ENCODE measurements around the gene ARF1. TPM values are rescaled to one million over a fixed set of nuclear protein-coding genes. Genes with fewer than 3 reads are reported as not detected.

Gene ARF1
- total and polyA plus RNA-seq, 10 of the 15 experiments (the other 5 are each of a cell fraction or from before 2014, with no cell fraction given) = 48.4 to 508 (median 283) TPM

DNA sequence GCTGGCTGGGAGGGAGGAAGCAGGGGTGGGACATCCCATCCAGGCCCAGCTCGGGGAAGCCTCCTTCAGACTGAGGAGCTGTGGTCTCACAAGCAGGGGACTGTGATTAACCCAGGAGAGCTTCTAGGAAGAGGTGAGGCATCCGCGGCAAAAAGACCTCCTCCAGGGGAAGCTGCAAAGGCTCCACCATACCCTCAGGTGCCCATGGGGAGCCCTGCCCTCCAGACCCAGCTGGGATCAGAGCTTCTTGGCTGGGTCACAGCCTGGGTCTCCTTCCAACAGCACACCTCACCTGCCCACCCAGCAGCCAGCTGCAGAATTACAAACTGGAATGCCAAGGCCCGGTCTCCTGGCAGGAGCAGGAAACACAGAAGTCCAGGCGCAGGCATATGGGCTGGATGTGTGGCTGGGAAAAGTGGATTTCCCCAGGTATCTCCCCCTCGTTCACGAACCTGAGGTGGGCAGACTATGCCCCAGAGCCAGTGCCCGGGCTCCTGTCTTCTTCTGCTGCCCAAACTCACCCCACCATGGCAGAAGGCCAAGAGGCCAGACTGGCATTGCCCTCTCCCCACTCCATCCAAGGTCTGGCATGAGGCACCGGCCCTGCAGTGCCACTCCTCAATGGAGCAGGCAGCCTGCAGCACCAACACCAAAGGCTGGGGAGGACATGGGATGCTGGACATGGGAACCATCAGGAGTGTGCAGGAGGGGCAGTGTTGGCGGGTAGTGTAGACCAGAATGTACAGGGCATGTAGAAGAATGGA lies 15.4 kb upstream of the ARF1 start:
- no TSS peak for BruUV-seq (replicated peaks)
- SMC1A ChIA-PET (ENCODE audit: uncharacterized antibody, unreplicated experiment) = no interaction called here
- no peak overlapping the region for H3K4me2 ChIP-seq (ENCODE audit: control insufficient read depth, insufficient read depth)
- intact Hi-C loops (cut with micrococcal nuclease; ENCODE audit: unreplicated experiment) = no loop called here
- POLR2A ChIA-PET = no interaction called here
- H3K27ac ChIP-seq (ENCODE audit: control insufficient read depth, insufficient read depth) = no peak overlapping the region
- H4K20me1 ChIP-seq (ENCODE audit: control insufficient read depth, insufficient read depth) = no peaks in the 10 kb centered on the region
- ATAC-seq (no peak), FAIRE-seq (no peak), DNase-seq (ENCODE audit: low read depth, low spot score) (no peak)
- no peaks in the 10 kb centered on the region for H3K36me3 ChIP-seq (ENCODE audit: control insufficient read depth in 2 of 2, insufficient read depth in 2 of 2, low read length in 1 of 2)
- TF ChIP-seq TARDBP (IDR thresholded peaks at IDR 0.05; ENCODE audit: borderline replicate concordance) = no peak
- TF ChIP-seq JUNB (IDR thresholded peaks at IDR 0.05) = no peak
- TF ChIP-seq SREBF2 (IDR thresholded peaks at IDR 0.05; ENCODE audit: low read length) = no peak
- no peak for TF ChIP-seq ASH2L (IDR thresholded peaks at IDR 0.05; ENCODE audit: borderline replicate concordance, low read depth)
- TF ChIP-seq, protein P1, sequence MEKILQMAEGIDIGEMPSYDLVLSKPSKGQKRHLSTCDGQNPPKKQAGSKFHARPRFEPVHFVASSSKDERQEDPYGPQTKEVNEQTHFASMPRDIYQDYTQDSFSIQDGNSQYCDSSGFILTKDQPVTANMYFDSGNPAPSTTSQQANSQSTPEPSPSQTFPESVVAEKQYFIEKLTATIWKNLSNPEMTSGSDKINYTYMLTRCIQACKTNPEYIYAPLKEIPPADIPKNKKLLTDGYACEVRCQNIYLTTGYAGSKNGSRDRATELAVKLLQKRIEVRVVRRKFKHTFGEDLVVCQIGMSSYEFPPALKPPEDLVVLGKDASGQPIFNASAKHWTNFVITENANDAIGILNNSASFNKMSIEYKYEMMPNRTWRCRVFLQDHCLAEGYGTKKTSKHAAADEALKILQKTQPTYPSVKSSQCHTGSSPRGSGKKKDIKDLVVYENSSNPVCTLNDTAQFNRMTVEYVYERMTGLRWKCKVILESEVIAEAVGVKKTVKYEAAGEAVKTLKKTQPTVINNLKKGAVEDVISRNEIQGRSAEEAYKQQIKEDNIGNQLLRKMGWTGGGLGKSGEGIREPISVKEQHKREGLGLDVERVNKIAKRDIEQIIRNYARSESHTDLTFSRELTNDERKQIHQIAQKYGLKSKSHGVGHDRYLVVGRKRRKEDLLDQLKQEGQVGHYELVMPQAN (conservative IDR thresholded peaks at IDR 0.05) = no peak
- H2AFZ ChIP-seq (ENCODE audit: control insufficient read depth, low read depth, low read length) = no peak overlapping the region
- no peaks in the 10 kb centered on the region for H3K27me3 ChIP-seq (replicated peaks in 1 of 2; ENCODE audit: control insufficient read depth in 2 of 2, insufficient read depth in 2 of 2, low read length in 1 of 2)
- no peaks in the 10 kb centered on the region for H3K4me1 ChIP-seq (ENCODE audit: control insufficient read depth, insufficient read depth, low read length)
- no peak overlapping the region for H3K4me3 ChIP-seq
- WGBS (ENCODE audit: insufficient coverage, insufficient replicate concordance, low lambda C conversion rate, missing lambda C conversion rate) = 39% methylated on average over 10 of the region's 10 CpGs
- no peaks in the 10 kb centered on the region for H3K79me2 ChIP-seq (ENCODE audit: control insufficient read depth, insufficient read depth, low read length)
- H3K9me3 ChIP-seq (replicated peaks; ENCODE audit: control insufficient read depth, insufficient read depth, low read length) = no peaks in the 10 kb centered on the region
- in situ Hi-C loops (cut with MboI) = no loop called here
- CTCF ChIA-PET = interaction anchor here (0.6 to 0.9 kb wide), 2 partner anchors 10 to 68 kb away, joined by 3 read pairs; no protein-coding TSS in a partner anchor
- H3K9ac ChIP-seq (ENCODE audit: control insufficient read depth, insufficient read depth, low read length) = no peak overlapping the region
- RAD21 ChIA-PET (ENCODE audit: unreplicated experiment) = no interaction called here

DNA sequence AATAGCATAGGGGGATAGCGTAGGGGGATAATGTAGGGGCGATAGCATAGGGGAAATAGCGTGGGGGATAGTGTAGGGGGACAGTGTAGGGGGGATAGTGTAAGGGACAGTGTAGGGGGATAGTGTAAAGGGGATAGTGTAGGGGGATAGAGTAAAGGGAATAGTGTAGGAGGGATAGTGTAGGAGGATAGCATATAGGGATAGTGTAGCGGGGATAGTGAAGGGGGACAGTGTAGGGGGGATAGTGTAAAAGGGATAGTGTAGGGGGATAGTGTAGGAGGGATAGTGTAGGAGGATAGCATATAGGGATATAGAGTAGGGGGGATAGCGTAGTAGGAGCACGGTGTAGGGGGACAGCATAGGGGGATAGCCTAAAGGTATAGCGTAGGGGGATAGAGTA lies 14.1 kb upstream of the ARF1 start:
- 64% methylated on average over 7 of the region's 7 CpGs for WGBS (ENCODE audit: insufficient coverage, insufficient replicate concordance, low lambda C conversion rate, missing lambda C conversion rate)
- Histone ChIP-seq H3K4me2 (ENCODE audit: control insufficient read depth, insufficient read depth) (no peak overlapping the region), H4K20me1 (ENCODE audit: control insufficient read depth, insufficient read depth) (no peaks in the 10 kb centered on the region), H3K36me3 (ENCODE audit: control insufficient read depth in 2 of 2, insufficient read depth in 2 of 2, low read length in 1 of 2) (no peaks in the 10 kb centered on the region), H2AFZ (ENCODE audit: control insufficient read depth, low read depth, low read length) (no peak overlapping the region), H3K27ac (ENCODE audit: control insufficient read depth, insufficient read depth) (no peak overlapping the region), H3K9ac (ENCODE audit: control insufficient read depth, insufficient read depth, low read length) (no peak overlapping the region), H3K4me3 (no peak overlapping the region), H3K9me3 (replicated peaks; ENCODE audit: control insufficient read depth, insufficient read depth, low read length) (no peaks in the 10 kb centered on the region), H3K4me1 (ENCODE audit: control insufficient read depth, insufficient read depth, low read length) (no peaks in the 10 kb centered on the region), H3K27me3 (replicated peaks in 1 of 2; ENCODE audit: control insufficient read depth in 2 of 2, insufficient read depth in 2 of 2, low read length in 1 of 2) (no peaks in the 10 kb centered on the region), H3K79me2 (ENCODE audit: control insufficient read depth, insufficient read depth, low read length) (no peaks in the 10 kb centered on the region)
- ChIA-PET POLR2A (no interaction called here), RAD21 (ENCODE audit: unreplicated experiment) (no interaction called here), SMC1A (ENCODE audit: uncharacterized antibody, unreplicated experiment) (no interaction called here), CTCF (no interaction called here)
- no peak for ATAC-seq
- in situ Hi-C loops (cut with MboI) = no loop called here
- TF ChIP-seq ZNF24 (IDR thresholded peaks at IDR 0.05) = no peak
- FAIRE-seq = no peak
- BruUV-seq (replicated peaks) = no TSS peak
- intact Hi-C loops (cut with micrococcal nuclease; ENCODE audit: unreplicated experiment) = no loop called here
- no peak for DNase-seq (ENCODE audit: low read depth, low spot score)

Measured in GM12878 (cell line).